Suprapubic skin (tissue), 4 donors: ENCODE results near the gene CCSER1.
"Not testable (repeated sequence)": the region's sequence is repeated elsewhere in the genome, so short reads cannot be mapped to it uniquely, and the experiment has no call there.

Experiments
- CTCF ChIP-seq, 2 donors: fragments of 200-600 bp in 1 of 2; fragments of 450-650 bp in 1 of 2; sonication (generic) in 1 of 2; IDR thresholded peaks; one replicate each; pipeline ENCODE4 v1.5.1; 2016 to 2019; ENCODE audit warnings: antibody characterized with exemption in 2 of 2, mild to moderate bottlenecking in 1 of 2, moderate library complexity in 1 of 2
- EP300 ChIP-seq: sonication (generic); formaldehyde crosslinking; IDR thresholded peaks from one replicate; pipeline ENCODE4 v1.6.1; 2017; ENCODE audit warnings: antibody characterized with exemption
- POLR2A ChIP-seq, 2 donors: fragments of 450-650 bp; IDR thresholded peaks; one replicate each; pipeline ENCODE4 v1.6.1; 2017; ENCODE audit warnings: antibody characterized with exemption in 2 of 2, mild to moderate bottlenecking in 2 of 2, moderate library complexity in 2 of 2
- POLR2AphosphoS5 ChIP-seq, 3 donors: sonication (generic); formaldehyde crosslinking; IDR thresholded peaks; one replicate each; pipeline ENCODE4 v1.6.1; 2017; ENCODE audit warnings: antibody characterized with exemption in 3 of 3

- TF ChIP-seq CTCF (IDR thresholded peaks at IDR 0.05); POLR2AphosphoS5 (IDR thresholded peaks at IDR 0.05); POLR2A (IDR thresholded peaks at IDR 0.05); EP300: not testable (repeated sequence)
These were observed 1090.7 kb downstream of the CCSER1 start for GRCh38 chr4:91217831-91218403.
